Body of pancreas (tissue), 4 donors: ENCODE measurements around the gene CLPTM1. TPM values are rescaled to one million over a fixed set of nuclear protein-coding genes. Genes with fewer than 3 reads are reported as not detected.

Experiments
- ATAC-seq: fragments of 150-250 bp; one replicate; pipeline ENCODE4 v1.9.1; 2016
- DNase-seq, 4 donors: peaks; one replicate each; pipeline ENCODE4 v3.0.0-alpha.2; 2019
- H3K27ac ChIP-seq, 4 donors: fragments of 200-600 bp; sonication (generic); 1 replicate in 3 of 4; 2 replicates in 1 of 4; pipeline versions ENCODE4 v1.5.1 to v1.6.1; 2016 to 2019; ENCODE audit warnings: mild to moderate bottlenecking in 1 of 4, mixed read lengths in 1 of 4, moderate library complexity in 1 of 4
- H3K27me3 ChIP-seq, 2 donors: fragments of 200-600 bp; sonication (generic); one replicate each; pipeline ENCODE4 v1.6.0; 2016; ENCODE audit warnings: mild to moderate bottlenecking in 1 of 2
- H3K36me3 ChIP-seq, 2 donors: fragments of 200-600 bp; sonication (generic); replicated peaks in 1 of 2; 2 replicates each; pipeline ENCODE4 v1.5.1; 2016; ENCODE audit warnings: low read depth in 2 of 2; ENCODE audit not compliant: insufficient read depth in 1 of 2
- H3K4me1 ChIP-seq: fragments of 200-600 bp; sonication (generic); one replicate; pipeline ENCODE4 v1.6.0; 2016
- H3K4me3 ChIP-seq, 2 donors: fragments of 200-600 bp; sonication (generic); 1 replicate in 1 of 2; 2 replicates in 1 of 2; pipeline ENCODE4 v1.5.1; 2016 to 2019
- H3K9me3 ChIP-seq, 3 donors: fragments of 200-600 bp; sonication (generic); 1 replicate in 2 of 3; 2 replicates in 1 of 3; pipeline ENCODE4 v1.5.1; 2016
- POLR2A ChIP-seq, 3 donors: fragments of 450-650 bp; IDR thresholded peaks; one replicate each; pipeline ENCODE4 v1.6.1; 2016; ENCODE audit warnings: antibody characterized with exemption in 3 of 3, mild to moderate bottlenecking in 2 of 3
- WGBS, 2 donors: methylation state at CpG; one replicate each; pipeline ENCODE4 v1.1.5; 2017; 5-methylcytosine and 5-hydroxymethylcytosine counted together
- intact Hi-C: fragments of 100-400 bp; cut with DNase I; formaldehyde crosslinking; loops from one replicate; pipeline ENCODE4 v1.15.1; 2023
- total RNA-seq, 2 donors: library from RNA; depleted of rRNA; stranded (reverse); fragments of >200 nt; gene quantifications; one replicate each; pipeline ENCODE4 v1.1.0, GENCODE V29; 2016
- TF ChIP-seq, protein P1 (sequence below), 7 experiments: fragments of 450-650 bp in 4 of 7; fragments of 200-600 bp in 3 of 7; sonication (generic) in 3 of 7; IDR thresholded peaks; one replicate each; pipeline ENCODE4 v1.5.1; 2016 to 2019; ENCODE audit warnings: antibody characterized with exemption in 7 of 7

Gene CLPTM1
- total RNA-seq, 2 donors from 2014 or later: 37.1 to 48.5 TPM

DNA sequence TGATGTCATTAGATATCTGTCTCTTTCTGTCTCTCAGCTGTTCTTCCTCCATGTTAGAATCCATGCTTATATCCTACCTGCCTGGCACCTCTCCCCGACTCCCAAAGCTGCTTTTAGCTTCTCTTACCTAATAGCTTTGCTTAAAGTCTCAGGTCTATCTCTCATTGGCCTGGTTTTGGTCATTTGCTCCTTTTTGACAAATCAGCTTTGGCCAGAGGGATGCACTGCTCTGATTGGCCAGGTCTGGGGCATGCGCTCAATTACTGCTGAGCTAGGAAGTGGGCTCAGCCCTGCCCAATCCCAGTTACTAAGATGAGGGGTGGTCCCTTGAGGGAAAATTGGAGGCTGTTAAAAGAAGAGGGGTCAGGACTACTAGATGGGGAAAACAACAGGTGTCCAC is 72.2 kb downstream of the CLPTM1 start:
- H3K27me3 ChIP-seq: no peaks in the 10 kb centered on the region
- H3K27ac ChIP-seq: no peak overlapping the region
- no peak for DNase-seq
- intact Hi-C loops: no loop called here
- H3K4me3 ChIP-seq: no peak overlapping the region
- H3K36me3 ChIP-seq: peaks cover 0 to 13% of the 10 kb centered on the region in 2 donors
- 95 to 96% methylated on average over 2 of the region's 2 CpGs for WGBS, 2 donors
- H3K4me1 ChIP-seq: no peaks in the 10 kb centered on the region
- no peak for ATAC-seq
- no peak for TF ChIP-seq POLR2A (IDR thresholded peaks at IDR 0.05)
- TF ChIP-seq, protein P1, sequence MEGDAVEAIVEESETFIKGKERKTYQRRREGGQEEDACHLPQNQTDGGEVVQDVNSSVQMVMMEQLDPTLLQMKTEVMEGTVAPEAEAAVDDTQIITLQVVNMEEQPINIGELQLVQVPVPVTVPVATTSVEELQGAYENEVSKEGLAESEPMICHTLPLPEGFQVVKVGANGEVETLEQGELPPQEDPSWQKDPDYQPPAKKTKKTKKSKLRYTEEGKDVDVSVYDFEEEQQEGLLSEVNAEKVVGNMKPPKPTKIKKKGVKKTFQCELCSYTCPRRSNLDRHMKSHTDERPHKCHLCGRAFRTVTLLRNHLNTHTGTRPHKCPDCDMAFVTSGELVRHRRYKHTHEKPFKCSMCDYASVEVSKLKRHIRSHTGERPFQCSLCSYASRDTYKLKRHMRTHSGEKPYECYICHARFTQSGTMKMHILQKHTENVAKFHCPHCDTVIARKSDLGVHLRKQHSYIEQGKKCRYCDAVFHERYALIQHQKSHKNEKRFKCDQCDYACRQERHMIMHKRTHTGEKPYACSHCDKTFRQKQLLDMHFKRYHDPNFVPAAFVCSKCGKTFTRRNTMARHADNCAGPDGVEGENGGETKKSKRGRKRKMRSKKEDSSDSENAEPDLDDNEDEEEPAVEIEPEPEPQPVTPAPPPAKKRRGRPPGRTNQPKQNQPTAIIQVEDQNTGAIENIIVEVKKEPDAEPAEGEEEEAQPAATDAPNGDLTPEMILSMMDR (IDR thresholded peaks at IDR 0.05): no peak
- H3K9me3 ChIP-seq: no peaks in the 10 kb centered on the region

- Histone ChIP-seq H3K27ac (no peak overlapping the region), H3K27me3 (no peaks in the 10 kb centered on the region), H3K4me1 (no peaks in the 10 kb centered on the region), H3K4me3 (no peak overlapping the region), H3K36me3 (peaks cover 0 to 24% of the 10 kb centered on the region in 2 donors), H3K9me3 (no peaks in the 10 kb centered on the region)
- no peak for TF ChIP-seq POLR2A (IDR thresholded peaks at IDR 0.05)
- TF ChIP-seq, protein P1 (IDR thresholded peaks at IDR 0.05): no peak
- WGBS, 2 donors: 79 to 88% methylated on average over 6 of the region's 6 CpGs
- ATAC-seq: no peak
- intact Hi-C loops: no loop called here
- no peak for DNase-seq
Measured at GRCh38 chr19:45030825-45031224, 75.6 kb downstream of the CLPTM1 start.

DNA sequence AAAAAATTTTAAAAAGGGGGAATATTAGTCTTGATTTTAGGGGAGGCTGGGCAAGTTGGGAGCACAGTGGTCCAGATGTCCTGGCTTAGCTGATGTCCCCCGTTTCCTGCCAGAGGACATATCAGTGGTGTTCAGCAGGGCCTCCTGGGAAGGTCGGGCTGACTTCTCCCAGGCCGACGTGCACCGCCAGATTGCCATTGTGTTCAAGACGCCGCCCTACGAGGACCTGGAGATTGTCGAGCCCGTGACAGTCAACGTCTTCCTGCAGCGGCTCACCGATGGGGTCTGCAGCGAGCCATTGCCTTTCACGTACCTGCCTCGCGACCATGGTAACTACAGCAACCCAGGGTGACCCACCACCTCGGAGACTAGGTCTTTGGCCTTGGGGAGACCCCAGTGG is 77.2 kb downstream of the CLPTM1 start:
- no peak for ATAC-seq
- Histone ChIP-seq H3K27ac (no peak overlapping the region), H3K36me3 (peaks cover 0 to 23% of the 10 kb centered on the region in 2 donors), H3K4me3 (no peak overlapping the region), H3K4me1 (no peaks in the 10 kb centered on the region), H3K27me3 (no peaks in the 10 kb centered on the region), H3K9me3 (no peaks in the 10 kb centered on the region)
- no peak for DNase-seq
- intact Hi-C loops: no loop called here
- TF ChIP-seq, protein P1 (IDR thresholded peaks at IDR 0.05): no peak
- TF ChIP-seq POLR2A (IDR thresholded peaks at IDR 0.05): no peak
- 86 to 90% methylated on average over 16 to 18 of the region's 18 CpGs for WGBS, 2 donors

- H3K9me3 ChIP-seq: no peaks in the 10 kb centered on the region
- H3K4me3 ChIP-seq: no peak overlapping the region
- WGBS, 2 donors: 98 to 100% methylated on average over 6 of the region's 6 CpGs
- TF ChIP-seq POLR2A (IDR thresholded peaks at IDR 0.05): no peak
- TF ChIP-seq, protein P1 (IDR thresholded peaks at IDR 0.05): no peak
- intact Hi-C loops: no loop called here
- peaks cover 19% of the 10 kb centered on the region for H3K4me1 ChIP-seq
- peaks cover 0 to 15% of the 10 kb centered on the region in 2 donors for H3K36me3 ChIP-seq
- H3K27ac ChIP-seq: no peak overlapping the region
- ATAC-seq (no peak), DNase-seq (no peak)
- H3K27me3 ChIP-seq: no peaks in the 10 kb centered on the region
Measured at GRCh38 chr19:45035755-45036154, 80.6 kb downstream of the CLPTM1 start.

DNA sequence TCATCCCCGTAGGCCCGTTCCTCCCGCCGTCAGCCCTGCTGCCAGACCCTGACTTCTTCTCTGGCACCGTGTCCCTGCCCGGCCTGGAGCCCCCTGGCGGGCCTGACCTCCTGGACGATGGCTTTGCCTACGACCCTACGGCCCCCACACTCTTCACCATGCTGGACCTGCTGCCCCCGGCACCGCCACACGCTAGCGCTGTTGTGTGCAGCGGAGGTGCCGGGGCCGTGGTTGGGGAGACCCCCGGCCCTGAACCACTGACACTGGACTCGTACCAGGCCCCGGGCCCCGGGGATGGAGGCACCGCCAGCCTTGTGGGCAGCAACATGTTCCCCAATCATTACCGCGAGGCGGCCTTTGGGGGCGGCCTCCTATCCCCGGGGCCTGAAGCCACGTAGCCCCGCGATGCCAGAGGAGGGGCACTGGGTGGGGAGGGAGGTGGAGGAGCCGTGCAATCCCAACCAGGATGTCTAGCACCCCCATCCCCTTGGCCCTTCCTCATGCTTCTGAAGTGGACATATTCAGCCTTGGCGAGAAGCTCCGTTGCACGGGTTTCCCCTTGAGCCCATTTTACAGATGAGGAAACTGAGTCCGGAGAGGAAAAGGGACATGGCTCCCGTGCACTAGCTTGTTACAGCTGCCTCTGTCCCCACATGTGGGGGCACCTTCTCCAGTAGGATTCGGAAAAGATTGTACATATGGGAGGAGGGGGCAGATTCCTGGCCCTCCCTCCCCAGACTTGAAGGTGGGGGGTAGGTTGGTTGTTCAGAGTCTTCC is 82.4 kb downstream of the CLPTM1 start:
- no peak for TF ChIP-seq POLR2A (IDR thresholded peaks at IDR 0.05)
- TF ChIP-seq, protein P1 (IDR thresholded peaks at IDR 0.05): no peak
- no peaks in the 10 kb centered on the region for H3K27me3 ChIP-seq
- no peak for DNase-seq
- no peaks in the 10 kb centered on the region for H3K9me3 ChIP-seq
- H3K36me3 ChIP-seq: peaks cover 0 to 12% of the 10 kb centered on the region in 2 donors
- peaks cover 32% of the 10 kb centered on the region for H3K4me1 ChIP-seq
- H3K27ac ChIP-seq: no peak overlapping the region
- no peak overlapping the region for H3K4me3 ChIP-seq
- no peak for ATAC-seq
- 87 to 89% methylated on average over 23 to 37 of the region's 37 CpGs for WGBS, 2 donors
- intact Hi-C loops: no loop called here
